ENCODE measurements around the gene PDE4A.

PDE4A gene

DNA sequence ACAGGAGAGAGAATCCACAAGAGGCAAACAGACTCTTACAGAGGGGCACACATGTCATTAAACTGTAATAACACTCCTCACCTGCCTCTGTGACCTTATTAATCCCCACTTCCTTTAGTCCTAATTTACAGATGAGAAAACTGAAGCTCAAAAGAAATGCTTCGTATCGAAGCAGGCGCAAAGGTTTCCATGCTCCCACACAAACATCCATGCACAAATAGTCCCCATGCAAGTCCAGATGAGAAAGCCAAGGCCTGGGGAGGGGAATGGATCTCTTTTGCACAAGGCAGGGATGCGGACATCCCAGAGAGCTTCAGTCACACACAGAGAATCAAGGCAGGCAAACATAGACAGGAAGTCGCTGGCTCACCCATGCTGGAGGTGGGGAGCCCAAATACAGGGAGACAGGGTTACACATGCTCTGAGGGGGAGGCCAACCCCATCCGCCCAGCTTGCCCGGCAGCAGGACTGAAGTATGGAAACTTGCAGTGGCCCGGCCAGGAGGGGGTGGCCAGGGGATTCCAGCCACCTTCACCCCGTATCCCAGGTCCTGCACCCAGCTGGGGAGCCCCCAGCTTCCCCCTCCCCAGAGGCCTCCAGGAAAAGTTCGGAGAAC, 96.4 kb downstream of the PDE4A start:
- DNase-seq = no peak

DNA sequence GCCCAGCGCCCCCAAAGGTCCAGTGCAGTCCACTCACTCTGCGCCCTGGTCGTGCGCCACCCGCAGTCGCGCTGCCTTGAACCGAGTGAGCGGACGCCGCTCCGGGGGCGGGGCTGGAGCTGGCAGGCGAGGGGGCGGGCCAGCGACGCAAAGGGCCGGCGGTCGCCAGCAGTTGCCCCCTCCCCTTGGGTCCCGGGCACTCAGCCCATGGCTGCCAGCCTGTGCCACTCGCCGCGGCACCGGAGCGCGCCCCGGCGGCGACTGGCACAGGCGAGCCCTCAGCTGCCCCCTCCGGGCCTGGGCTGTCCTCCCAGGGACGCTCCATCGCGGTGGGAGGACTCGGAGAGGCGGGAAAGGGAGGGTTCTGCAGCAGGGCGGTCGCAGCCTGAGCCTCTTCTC, 97.0 kb downstream of the PDE4A start, which contains the start of gene S1PR5:
Gene S1PR5, minus strand, starts transcription at position 87 of the 399 bp plus-strand sequence. CDS start 2,436 bp downstream, outside the sequence.
- no peak for DNase-seq

DNA sequence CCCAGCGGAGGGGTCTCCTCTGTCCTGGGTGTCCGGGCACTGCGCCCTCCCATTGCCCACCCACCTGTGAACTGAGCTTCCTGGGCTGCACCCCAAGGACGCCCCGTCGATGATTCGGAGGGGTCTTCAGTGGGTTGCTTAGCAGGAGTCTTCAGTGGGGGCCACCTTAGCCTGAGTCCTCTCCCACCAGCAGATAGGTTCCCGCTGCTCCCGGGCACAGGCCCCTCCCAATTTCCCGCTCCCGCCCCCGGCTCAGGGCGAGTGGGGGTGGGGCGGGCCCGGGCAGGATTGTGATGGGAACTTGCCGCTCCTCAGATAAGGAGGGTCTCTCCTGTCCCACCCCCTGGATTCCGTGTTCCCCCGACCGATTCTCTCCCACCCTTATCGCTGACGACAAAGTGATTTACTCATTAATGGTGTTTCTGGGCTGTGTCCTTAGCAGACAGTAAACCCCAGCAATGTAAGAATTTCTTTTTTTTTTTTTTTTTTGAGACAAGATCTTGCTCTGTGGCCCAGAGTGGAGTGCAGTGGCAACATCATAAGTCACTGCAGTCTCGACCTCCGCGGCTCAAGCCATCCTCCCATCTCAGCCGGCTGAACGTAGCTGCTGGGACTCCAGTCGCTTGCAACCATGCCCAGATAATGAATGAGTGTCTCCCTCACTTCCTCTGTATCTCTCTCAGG, 97.6 kb downstream of the PDE4A start:
- no peak for DNase-seq

DNA sequence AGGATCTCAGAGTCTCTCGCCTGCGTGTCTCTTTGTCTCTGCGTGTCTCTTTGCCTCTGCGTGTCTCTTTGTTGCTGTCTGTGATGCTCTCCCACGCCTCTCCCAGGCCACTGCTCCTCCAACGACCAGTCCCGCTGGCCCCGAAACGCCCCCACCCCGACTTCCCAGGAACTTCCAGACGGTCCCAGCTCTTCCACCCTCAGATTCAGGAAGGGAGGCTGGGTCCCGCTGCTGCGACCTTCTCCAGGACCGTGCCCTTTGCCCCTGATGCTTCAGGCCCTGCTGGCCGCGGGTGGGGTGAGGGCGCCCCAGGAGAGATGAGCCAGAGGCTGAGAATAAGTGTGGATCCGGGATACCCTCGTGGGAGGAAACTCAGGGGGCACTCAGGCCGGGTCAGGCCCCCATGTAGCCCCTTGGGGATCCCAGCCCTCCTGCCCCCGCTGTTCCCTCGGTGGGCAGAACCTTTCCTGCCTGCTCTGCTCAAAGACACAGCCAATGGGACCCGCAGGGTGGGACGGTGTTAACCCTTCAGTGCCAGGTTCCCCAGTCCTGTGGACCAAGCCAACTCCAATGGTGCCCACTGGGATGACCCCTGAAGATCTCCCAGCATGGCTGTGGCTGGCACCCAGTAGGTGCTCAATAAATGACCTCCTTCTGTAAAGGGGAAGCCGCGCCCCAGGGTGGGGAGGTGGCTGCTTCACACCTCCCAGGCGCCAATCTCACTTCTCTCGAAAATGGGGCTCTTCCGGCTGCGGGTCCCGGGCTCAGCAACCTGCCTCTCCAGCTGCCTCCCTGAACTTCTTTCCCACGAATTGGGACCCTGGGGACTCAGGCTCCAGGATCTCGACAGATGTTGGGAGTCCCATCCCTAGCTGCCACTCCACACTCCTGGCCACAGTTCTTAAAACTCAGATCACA, 98.4 kb downstream of the PDE4A start:
- no peak for DNase-seq

Data from stimulated activated CD4-positive, alpha-beta T cell treated with anti-CD3 and anti-CD28 coated beads, Interleukin-2, amount 100 ng/mL, for 24 hours (primary cell).